SJSA1 (cell line): Measurements from ENCODE around the gene KRTAP5-8. TPM values are rescaled to one million over a fixed set of nuclear protein-coding genes. Genes with fewer than 3 reads are reported as not detected.
"Not testable (repeated sequence)": the region's sequence is repeated elsewhere in the genome, so short reads cannot be mapped to it uniquely, and the experiment has no call there.

Experiments used
- DNase-seq, 2 experiments: peaks; one replicate each; pipeline ENCODE4 v3.0.0-alpha.2; 2015 to 2020; ENCODE audit warnings: low spot score in 2 of 2, low read depth in 1 of 2
- H3K27ac ChIP-seq: fragments of 250-450 bp; sonication (Bioruptor Pico); 2 replicates; pipeline ENCODE4 v1.5.1; 2020; ENCODE audit warnings: mild to moderate bottlenecking, moderate library complexity
- H3K27me3 ChIP-seq: fragments of 250-450 bp; sonication (Bioruptor Pico); replicated peaks from 2 replicates; pipeline ENCODE4 v1.5.1; 2020; ENCODE audit warnings: mild to moderate bottlenecking, moderate library complexity
- H3K36me3 ChIP-seq: fragments of 250-450 bp; sonication (Bioruptor Pico); 2 replicates; pipeline ENCODE4 v1.5.1; 2020; ENCODE audit warnings: mild to moderate bottlenecking
- H3K4me1 ChIP-seq: fragments of 250-450 bp; sonication (Bioruptor Pico); replicated peaks from 2 replicates; pipeline ENCODE4 v1.6.1; 2021; ENCODE audit warnings: mild to moderate bottlenecking
- H3K4me3 ChIP-seq: fragments of 250-450 bp; sonication (Bioruptor Pico); 2 replicates; pipeline ENCODE4 v1.5.1; 2020; ENCODE audit warnings: mild to moderate bottlenecking
- H3K9me3 ChIP-seq: fragments of 250-450 bp; sonication (Bioruptor Pico); replicated peaks from 2 replicates; pipeline ENCODE4 v1.5.1; 2020; ENCODE audit warnings: mild to moderate bottlenecking
- total RNA-seq: library from RNA; depleted of rRNA; stranded (reverse); fragments of >200 nt; shearing (Covaris generic); gene quantifications from 2 replicates; pipeline ENCODE4 v1.2.3, GENCODE V29; 2014

Gene KRTAP5-8
- total RNA-seq, 1 experiment from 2014 or later: not detected

DNA sequence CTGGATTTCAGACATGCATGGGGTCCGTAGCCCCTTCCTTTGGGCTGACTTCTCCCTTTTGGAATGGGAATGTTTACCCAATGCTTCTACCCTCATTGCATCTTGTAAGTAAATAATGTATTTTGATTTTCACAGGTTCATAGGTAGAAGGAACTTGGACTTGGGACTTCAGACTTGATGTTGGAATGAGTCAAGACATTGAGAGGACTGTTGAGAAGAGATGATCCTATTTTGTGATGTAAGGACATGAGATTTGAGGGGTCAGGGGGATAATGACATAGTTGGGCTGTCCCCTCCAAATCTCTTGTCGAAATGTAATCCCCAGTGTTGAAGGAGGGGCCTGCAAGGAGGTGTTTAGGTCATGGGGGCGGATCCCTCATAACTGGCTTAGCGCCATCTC, 26.6 kb downstream of the KRTAP5-8 start:
- H3K27ac ChIP-seq: no peak overlapping the region

DNA sequence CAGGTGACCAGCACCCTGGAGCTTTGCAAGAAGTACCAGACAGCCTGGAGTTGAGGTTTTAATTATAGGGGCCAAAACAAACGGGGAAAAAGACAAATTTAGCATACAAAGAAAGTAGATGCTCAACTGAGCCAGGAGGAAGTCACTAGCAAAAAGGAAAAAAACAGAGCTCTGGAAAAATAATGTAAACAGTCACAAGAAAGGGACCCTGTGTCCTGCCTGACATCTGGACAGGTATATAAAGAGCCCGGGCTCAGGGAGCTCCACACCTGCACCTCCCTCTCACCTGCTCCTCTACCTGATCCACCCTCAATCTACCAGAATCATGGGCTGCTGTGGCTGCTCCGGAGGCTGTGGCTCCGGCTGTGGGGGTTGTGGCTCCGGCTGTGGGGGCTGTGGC, 27.4 kb downstream of the KRTAP5-8 start, which contains the start of gene KRTAP5-10:
Gene KRTAP5-10, plus strand, starts transcription at position 301 of the 400 bp plus-strand sequence. Its CDS starts 25 bp downstream, at position 326.
- Histone ChIP-seq H3K27me3 (no peaks in the 10 kb centered on the region), H3K9me3 (no peaks in the 10 kb centered on the region), H3K27ac (no peak within 1 kb of the TSS), H3K4me3 (no peak within 1 kb of the TSS), H3K4me1 (no peaks in the 10 kb centered on the region), H3K36me3 (no peaks in the 10 kb centered on the region)
- DNase-seq: no peak

More for the DNA sequence above, 26.6 kb downstream of the KRTAP5-8 start:
- H3K9me3 ChIP-seq: no peaks in the 10 kb centered on the region
- DNase-seq: no peak
- H3K4me3 ChIP-seq: no peak overlapping the region
- H3K36me3 ChIP-seq: no peaks in the 10 kb centered on the region
- H3K27me3 ChIP-seq: no peaks in the 10 kb centered on the region
- no peaks in the 10 kb centered on the region for H3K4me1 ChIP-seq

DNA sequence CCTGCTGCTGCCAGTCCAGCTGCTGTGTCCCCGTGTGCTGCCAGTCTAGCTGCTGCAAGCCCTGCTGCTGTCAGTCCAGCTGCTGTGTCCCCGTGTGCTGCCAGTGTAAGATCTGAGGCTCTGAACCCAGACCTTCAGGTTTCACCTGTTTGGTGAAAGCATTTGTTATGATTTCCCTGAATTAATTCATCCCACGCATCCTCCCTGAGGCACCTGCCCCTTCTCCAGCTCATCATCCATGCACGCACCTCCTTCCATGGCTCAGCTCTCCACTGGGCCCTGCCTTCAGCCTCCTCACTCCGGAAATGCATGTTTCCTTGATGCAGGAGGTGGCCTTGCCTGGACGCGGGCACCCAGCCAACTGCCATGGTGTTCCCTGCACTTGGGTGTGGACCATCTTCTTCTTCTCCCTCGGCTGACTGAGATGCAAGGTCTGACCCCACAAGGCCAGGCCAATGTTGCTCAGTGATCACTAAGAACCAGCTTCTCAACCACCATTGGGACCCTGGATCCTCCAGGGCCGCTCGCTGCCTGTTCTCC, 28.3 kb downstream of the KRTAP5-8 start:
- no peaks in the 10 kb centered on the region for H3K4me1 ChIP-seq
- no peak overlapping the region for H3K27ac ChIP-seq
- DNase-seq: no peak
- no peaks in the 10 kb centered on the region for H3K36me3 ChIP-seq
- no peaks in the 10 kb centered on the region for H3K27me3 ChIP-seq
- no peak overlapping the region for H3K4me3 ChIP-seq
- H3K9me3 ChIP-seq: no peaks in the 10 kb centered on the region

DNA sequence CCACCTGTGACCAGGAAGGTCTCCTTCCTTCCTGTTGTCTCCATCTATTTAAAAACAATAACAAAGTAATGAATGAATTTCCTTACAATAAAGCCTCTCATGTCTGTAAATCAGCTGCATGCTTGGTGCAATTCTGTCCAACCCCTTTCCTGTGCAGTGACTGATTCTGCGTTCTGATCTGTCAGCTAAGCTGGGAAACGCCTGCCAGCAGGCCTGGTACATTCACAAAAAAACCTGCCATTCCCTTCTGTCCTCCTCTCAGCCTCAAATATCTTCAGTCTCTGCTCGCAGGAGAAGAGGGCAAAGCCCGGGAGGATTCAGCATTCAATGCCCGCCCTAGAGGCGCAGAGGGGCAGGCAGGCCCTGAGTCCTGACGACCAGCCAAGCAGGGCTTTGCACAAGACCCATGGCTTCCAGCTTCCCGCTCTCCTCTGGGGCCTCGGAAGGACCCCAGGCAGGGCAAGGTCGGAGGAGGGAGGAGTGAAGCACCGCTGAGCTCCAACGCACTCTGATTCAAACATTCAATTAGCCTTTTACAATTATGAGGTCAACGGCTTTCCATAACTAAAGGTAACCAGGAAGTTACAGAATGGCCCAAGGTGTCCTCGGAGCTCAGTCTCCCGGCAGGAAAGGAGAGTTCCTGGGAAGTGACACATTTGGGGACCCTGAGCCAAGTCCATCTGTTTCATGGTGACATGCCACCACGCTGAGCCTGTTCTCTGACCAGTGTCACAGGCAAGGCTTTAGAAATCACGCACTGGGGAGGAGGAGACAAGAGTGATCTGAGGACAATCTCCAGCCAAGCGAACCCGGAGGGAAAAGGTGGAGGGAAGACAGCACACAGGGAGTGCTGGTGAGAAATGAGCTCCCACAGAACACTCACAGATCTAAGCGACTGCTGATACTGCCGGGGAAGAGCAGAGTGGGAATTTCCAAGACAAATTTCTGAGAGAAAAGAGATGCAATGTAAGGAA, 29.1 kb downstream of the KRTAP5-8 start:
- not testable (repeated sequence) for H3K4me1 ChIP-seq, H3K27me3 ChIP-seq, H3K36me3 ChIP-seq, H3K27ac ChIP-seq, H3K9me3 ChIP-seq, H3K4me3 ChIP-seq, DNase-seq

DNA sequence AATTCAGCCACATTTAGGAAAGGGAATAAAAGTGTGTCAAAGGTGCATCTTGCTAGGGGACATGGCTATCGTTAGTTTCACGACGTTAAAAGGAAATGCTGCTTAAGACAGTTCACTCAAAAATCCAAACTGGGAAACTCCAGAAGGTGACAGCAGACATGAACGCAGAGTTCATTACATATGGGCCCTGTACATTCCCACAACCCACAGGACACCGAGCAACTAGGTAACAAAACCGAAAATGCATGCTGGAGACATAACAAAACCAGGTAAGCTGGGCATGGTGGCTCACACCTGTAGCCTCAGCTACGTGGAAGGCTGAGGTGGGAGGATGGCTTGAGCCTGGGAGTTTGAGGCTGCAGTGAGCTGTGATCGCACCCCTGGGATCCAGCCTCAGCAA, 29.8 kb downstream of the KRTAP5-8 start:
- H3K27ac ChIP-seq, H3K27me3 ChIP-seq, H3K4me1 ChIP-seq, H3K36me3 ChIP-seq, H3K9me3 ChIP-seq, DNase-seq, H3K4me3 ChIP-seq: not testable (repeated sequence)

DNA sequence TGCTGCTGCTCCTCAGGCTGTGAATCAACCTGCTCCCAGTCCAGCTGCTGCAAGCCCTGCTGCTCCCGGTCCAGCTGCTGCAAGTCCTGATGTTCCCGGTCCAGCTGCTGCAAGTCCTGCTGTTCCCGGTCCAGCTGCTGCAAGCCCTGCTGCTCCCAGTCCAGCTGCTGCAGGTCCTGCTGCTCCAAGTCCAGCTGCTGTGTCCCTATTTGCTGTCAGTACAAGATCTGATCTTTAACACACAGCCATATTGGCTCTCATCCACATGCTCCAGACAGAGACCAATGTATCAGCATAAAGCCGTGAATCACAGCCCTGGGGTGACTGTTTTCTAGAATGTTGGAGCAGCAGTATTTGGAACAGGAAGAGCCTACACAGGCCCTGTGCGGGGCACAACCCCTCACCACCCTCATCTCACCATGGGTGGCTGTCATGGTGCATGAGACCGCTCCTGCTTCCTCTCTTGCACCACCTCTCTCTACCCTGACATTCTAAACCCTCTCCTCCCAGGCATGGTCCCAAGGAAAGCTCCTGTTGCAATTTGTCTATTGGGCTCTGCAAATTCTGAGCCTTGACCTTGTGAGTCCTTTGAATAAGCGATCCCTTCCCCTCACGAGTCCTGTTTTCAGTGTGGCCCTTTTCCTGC, 31.0 kb downstream of the KRTAP5-8 start:
- no peaks in the 10 kb centered on the region for H3K36me3 ChIP-seq
- no peak overlapping the region for H3K4me3 ChIP-seq
- H3K9me3 ChIP-seq: no peaks in the 10 kb centered on the region
- H3K27ac ChIP-seq: no peak overlapping the region
- no peak for DNase-seq
- H3K27me3 ChIP-seq: no peaks in the 10 kb centered on the region
- H3K4me1 ChIP-seq: no peaks in the 10 kb centered on the region

DNA sequence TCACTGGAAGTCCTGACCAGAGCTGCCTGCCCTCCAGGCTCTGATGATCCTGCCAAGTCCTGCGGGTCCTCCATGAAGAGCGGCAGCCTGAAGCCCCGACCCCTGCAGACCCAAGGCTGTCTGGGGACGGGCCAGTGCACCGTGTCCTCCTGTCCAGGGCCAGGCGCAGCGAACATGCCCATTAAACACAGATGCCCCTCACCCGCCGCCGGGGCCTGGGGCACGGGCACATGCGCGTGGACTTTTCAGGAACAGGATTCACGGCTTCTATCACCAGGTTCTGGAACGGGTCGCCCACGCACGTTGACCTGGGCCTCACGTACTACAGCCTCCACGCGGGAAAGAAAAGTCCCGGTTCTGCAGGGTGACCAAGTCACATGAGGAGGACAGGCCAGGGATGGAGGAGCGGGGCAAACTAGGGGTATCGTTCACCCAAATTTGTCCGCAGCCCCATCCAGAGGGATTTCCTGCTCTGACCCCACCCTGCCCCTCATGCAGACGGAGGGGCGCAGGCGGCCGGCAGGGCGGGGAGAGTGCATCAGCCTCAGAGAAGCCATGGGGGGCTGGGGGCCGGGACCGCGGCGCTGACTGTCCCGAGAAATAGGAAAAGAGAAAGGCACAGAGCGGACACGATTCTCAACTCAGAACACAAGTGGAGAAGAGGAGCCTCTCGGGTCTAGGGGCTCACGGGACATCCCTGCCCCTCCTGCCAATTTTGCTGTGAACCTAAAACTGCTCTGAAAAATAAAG, 33.5 kb downstream of the KRTAP5-8 start:
- H3K9me3 ChIP-seq, H3K27ac ChIP-seq, H3K4me1 ChIP-seq, H3K36me3 ChIP-seq, H3K4me3 ChIP-seq, H3K27me3 ChIP-seq, DNase-seq: not testable (repeated sequence)

DNA sequence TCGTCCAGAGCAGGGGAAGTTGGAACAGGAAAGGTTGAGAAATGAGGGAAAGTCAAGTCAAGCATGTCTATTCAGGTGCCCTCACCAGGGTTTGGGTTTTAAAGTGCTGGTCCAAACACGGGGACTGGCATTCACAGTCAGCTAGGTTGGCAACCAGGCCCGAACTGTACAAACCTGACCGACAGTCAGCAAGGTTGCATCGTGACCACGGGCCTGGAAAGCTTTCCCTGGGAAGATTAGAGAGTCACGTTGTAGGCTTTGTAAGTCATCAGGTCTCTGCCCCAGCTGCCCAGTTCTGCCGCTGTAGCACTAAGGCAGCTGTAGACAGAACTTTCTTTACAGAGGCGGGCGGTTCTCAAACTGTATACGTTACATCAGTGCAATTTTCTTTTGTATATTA, 35.0 kb downstream of the KRTAP5-8 start:
- H3K4me1 ChIP-seq: no peaks in the 10 kb centered on the region
- H3K4me3 ChIP-seq: no peak overlapping the region
- no peaks in the 10 kb centered on the region for H3K9me3 ChIP-seq
- no peaks in the 10 kb centered on the region for H3K36me3 ChIP-seq
- no peak overlapping the region for H3K27ac ChIP-seq
- no peaks in the 10 kb centered on the region for H3K27me3 ChIP-seq
- no peak for DNase-seq

DNA sequence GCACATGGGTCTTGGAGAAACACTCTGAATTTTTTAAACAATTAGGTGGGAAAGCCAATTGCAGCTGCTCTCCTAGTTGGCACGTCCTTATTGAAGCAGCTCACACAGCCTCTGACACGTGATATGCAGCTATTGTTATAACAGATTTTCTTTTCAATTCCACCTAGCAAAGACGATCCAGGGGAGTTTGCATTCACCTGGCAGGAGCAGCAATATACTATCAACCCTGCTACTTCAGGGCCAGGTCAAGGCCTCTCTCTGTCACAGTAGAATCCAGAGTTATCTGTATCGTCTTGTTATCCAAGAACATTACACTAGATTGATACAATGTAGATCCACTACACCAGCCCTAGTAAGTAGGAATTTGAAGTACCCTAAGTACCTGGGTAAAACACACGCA, 36.6 kb downstream of the KRTAP5-8 start:
- Histone ChIP-seq H3K27ac (no peak overlapping the region), H3K4me3 (no peak overlapping the region), H3K9me3 (no peaks in the 10 kb centered on the region), H3K27me3 (no peaks in the 10 kb centered on the region), H3K36me3 (no peaks in the 10 kb centered on the region), H3K4me1 (no peaks in the 10 kb centered on the region)
- no peak for DNase-seq

DNA sequence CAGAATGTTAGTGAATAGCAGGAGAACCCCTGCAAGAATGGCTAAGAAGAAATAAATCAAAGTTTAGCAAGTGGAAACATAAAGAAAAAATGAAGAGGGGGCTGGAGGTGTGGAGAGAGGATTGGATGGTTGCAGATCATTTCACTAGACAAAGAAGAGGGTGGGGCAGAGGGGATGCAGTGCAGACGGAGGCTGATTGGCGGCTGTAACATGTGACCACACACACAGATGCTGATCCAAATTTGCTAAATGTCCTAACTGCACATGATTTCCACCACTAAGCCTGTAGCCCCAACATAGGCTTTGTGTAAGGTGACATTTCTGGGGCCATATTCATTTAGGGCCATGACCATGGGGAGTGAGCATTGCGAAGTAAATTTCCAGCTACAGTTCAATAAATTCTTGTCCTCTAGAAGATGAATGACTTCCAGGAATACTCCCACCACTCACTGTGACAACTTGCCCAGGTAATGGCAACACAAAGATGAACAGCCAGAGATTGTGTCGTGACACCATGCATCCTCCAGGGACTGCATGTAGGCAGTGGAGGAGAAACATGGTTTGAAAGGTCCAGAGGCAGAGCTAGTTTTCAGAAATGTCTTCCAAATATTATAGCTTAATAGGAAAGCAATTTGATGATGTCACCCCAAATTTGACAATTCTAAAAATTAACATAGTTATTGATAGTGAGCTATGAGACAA, 38.0 kb downstream of the KRTAP5-8 start:
- Histone ChIP-seq H3K4me1 (no peaks in the 10 kb centered on the region), H3K4me3 (no peak overlapping the region)
- no peak for DNase-seq

DNA sequence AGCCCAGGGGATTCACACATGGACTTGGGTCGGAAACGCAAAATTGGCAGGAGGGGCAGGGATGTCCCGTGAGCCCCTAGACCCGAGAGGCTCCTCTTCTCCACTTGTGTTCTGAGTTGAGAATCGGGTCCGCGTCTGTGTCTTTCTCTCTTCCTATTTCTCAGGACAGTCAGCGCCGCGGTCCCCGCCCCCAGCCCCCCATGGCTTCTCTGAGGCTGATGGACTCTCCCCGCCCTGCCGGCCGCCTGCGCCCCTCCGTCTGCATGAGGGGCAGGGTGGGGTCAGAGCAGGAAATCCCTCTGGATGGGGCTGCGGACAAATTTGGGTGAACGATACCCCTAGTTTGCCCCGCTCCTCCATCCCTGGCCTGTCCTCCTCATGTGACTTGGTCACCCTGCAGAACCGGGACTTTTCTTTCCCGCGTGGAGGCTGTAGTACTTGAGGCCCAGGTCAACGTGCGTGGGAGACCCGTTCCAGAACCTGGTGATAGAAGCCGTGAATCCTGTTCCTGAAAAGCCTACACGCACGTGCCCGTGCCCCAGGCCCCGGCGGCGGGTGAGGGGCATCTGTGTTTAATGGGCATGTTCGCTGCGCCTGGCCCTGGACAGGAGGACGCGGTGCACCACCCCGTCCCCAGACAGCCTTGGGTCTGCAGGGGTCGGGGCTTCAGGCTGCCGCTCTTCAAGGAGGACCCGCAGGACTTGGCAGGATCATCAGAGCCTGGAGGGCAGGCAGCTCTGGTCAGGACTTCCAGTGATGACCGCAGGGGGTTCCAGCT, 39.1 kb downstream of the KRTAP5-8 start:
- DNase-seq, H3K27me3 ChIP-seq, H3K4me1 ChIP-seq, H3K9me3 ChIP-seq, H3K36me3 ChIP-seq, H3K27ac ChIP-seq, H3K4me3 ChIP-seq: not testable (repeated sequence)

More for the DNA sequence above, 38.0 kb downstream of the KRTAP5-8 start:
- no peaks in the 10 kb centered on the region for H3K27me3 ChIP-seq
- no peaks in the 10 kb centered on the region for H3K36me3 ChIP-seq
- no peak overlapping the region for H3K27ac ChIP-seq
- no peaks in the 10 kb centered on the region for H3K9me3 ChIP-seq

DNA sequence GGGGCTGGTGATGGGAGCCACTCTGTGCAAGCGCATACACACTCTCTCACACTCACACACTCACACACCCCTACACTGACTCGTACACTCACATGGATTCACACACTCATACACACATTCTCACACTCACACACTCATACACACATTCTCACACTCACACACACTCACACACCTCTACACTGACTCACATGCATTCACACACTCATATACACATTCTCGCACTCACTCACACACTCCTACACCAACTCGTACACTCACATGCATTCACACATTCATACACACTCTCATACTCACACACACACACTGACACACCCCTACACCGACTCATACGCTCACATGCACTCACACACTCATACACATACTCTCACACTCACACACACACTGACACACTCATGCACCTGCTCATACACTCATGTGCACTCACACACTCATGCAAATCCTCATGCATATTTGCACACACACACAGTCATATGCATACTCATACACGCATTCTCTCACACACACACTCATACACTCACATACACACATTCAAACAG, 39.7 kb downstream of the KRTAP5-8 start:
- no peaks in the 10 kb centered on the region for H3K9me3 ChIP-seq
- H3K27ac ChIP-seq: no peak overlapping the region
- H3K27me3 ChIP-seq: no peaks in the 10 kb centered on the region
- no peaks in the 10 kb centered on the region for H3K4me1 ChIP-seq
- H3K36me3 ChIP-seq: no peaks in the 10 kb centered on the region
- DNase-seq: no peak
- H3K4me3 ChIP-seq: no peak overlapping the region
